RWPE1 (cell line): Measurements from ENCODE around the gene TMEM223.
"Not testable (repeated sequence)": the region's sequence is repeated elsewhere in the genome, so short reads cannot be mapped to it uniquely, and the experiment has no call there.

ENCODE experiments used
- CTCF ChIA-PET: fragments of 350-600 bp; sonication (Branson Sonifier 250); formaldehyde crosslinking; extraction: SDS; loops from one replicate; lab custom pipeline; 2021; lab: Yijun Ruan, JAX
- POLR2A ChIA-PET: fragments of 400-600 bp; formaldehyde crosslinking; extraction: SDS; loops from one replicate; lab custom pipeline; 2020; ENCODE audit warnings: antibody characterized with exemption; ENCODE audit not compliant: low non-redundant PET; lab: Yijun Ruan, JAX
- DNase-seq: peaks from one replicate; pipeline ENCODE4 v3.0.0; 2012; ENCODE audit warnings: low spot score
- H3K27ac ChIP-seq: fragments of 450-650 bp; 2 replicates; pipeline ENCODE4 v1.5.1; 2017
- TF ChIP-seq, protein P1 (sequence below): fragments of 450-650 bp; conservative IDR thresholded peaks from 2 replicates; pipeline ENCODE4 v1.5.1; 2017; ENCODE audit warnings: low read depth, mild to moderate bottlenecking

TMEM223 gene

GRCh38 chr11:62831520-62832335, 39.9 kb upstream of the TMEM223 start, which contains the start of gene STX5:
STX5 (minus strand) TSS chr11:62832051; CDS start chr11:62831243, 808 bp downstream.
- peak within 1 kb of the TSS; percentile 86 for H3K27ac ChIP-seq
- DNase-seq, result peak; percentile 99
- TF ChIP-seq, protein P1, sequence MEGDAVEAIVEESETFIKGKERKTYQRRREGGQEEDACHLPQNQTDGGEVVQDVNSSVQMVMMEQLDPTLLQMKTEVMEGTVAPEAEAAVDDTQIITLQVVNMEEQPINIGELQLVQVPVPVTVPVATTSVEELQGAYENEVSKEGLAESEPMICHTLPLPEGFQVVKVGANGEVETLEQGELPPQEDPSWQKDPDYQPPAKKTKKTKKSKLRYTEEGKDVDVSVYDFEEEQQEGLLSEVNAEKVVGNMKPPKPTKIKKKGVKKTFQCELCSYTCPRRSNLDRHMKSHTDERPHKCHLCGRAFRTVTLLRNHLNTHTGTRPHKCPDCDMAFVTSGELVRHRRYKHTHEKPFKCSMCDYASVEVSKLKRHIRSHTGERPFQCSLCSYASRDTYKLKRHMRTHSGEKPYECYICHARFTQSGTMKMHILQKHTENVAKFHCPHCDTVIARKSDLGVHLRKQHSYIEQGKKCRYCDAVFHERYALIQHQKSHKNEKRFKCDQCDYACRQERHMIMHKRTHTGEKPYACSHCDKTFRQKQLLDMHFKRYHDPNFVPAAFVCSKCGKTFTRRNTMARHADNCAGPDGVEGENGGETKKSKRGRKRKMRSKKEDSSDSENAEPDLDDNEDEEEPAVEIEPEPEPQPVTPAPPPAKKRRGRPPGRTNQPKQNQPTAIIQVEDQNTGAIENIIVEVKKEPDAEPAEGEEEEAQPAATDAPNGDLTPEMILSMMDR, result no peak
- ChIA-PET CTCF (interaction anchor here (0.6 to 1.9 kb wide), 2 partner anchors 45 to 74 kb away, joined by 4 to 8 read pairs; partner anchors contain the start of gene TMEM179B), POLR2A (interaction anchor here (0.6 kb wide), 3 partner anchors 34 to 1025 kb away, joined by 3 to 6 read pairs (median 5); no protein-coding TSS in a partner anchor)

DNA sequence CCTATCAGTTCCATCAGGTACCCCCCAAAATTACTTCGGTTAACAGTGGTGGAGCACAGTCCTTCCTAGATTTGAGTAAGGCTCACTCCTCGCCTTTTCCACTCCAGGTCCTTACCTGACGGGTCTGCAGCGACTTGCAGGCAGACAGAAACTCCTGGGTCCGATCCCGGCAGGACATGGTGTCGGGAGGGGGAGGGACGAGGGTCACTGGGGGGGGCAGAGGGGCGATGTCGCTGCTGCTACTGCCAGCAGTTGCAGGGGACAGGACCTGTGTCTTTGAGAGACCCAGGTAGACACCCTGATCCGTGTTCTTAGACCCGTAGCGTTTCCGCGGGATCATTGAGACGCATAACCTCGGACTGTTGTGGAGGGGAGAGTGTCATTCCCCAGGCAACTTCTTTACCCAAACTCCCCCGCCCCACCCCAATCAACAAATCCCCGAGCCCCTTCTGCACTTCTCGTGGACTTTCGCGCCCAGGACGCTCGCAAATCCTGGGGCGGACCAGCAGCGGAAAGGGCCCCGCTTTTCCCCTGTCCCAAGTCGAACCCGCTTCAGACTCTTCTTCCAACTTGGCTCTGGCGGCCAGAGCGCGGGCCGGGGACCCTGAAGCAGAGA, 39.2 kb upstream of the TMEM223 start:
- ChIA-PET CTCF (no interaction called here), POLR2A (interaction anchor here (0.6 kb wide), 1 partner anchor 43 kb away, joined by 6 read pairs; no protein-coding TSS in a partner anchor)
- TF ChIP-seq, protein P1, result no peak
- DNase-seq, result no peak
- peak overlapping the region; percentile 86 for H3K27ac ChIP-seq

- POLR2A ChIA-PET, DNase-seq, CTCF ChIA-PET: not testable (repeated sequence)
- H3K27ac ChIP-seq, result peak overlapping the region; percentile 18; the same call in 1 of the 2 replicates
Measured at GRCh38 chr11:62828130-62828529, 36.3 kb upstream of the TMEM223 start.

DNA sequence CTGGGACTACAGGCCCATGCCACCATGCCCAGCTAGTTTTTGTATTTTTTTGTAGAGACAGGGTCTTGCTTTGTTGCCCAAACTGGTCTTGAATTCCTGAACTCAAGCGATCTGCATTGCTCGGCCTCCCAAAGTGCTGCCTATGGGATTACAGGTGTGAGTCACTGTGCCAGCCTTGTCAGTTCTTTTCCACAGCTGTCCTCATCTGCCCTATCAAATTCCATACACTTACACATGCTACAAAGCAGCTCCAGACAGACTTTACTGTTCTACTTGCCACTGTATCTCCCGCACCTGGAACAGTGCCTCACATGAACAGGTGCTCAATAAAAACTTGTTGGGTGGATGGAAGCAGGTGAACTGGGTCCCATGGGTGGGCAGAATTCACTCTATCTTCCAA, 31.9 kb upstream of the TMEM223 start:
- ChIA-PET CTCF (interaction anchor here (0.7 kb wide), 2 partner anchors 36 to 40 kb away, joined by 3 to 4 read pairs; partner anchors contain the start of gene TMEM179B), POLR2A (interaction anchor here (0.6 kb wide), 1 partner anchor 34 kb away, joined by 3 read pairs; no protein-coding TSS in a partner anchor)
- TF ChIP-seq, protein P1, result no peak
- no peak for DNase-seq
- H3K27ac ChIP-seq, result no peak overlapping the region

DNA sequence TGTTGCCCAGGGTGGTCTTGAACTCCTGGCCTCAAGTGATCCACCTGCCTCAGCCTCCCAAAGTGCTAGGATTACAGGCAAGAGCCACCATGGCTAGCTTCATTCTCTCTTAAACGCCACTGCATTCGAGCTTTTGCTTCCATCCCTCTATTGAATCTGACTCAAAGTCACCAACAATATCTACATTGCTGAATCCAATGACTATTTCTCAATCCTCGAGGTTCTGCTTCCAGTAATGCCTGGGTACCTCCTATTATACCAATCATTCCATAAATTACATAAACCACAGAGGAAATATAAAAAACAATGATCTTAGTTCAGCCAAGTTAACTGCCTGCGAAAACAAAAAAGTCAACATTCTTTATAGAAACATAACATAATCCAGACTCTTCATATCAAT, 25.3 kb upstream of the TMEM223 start:
- ChIA-PET POLR2A (no interaction called here), CTCF (interaction anchor here (0.6 kb wide), 1 partner anchor 10 kb away, joined by 3 read pairs; no protein-coding TSS in a partner anchor)
- no peak overlapping the region for H3K27ac ChIP-seq
- TF ChIP-seq, protein P1, result no peak
- DNase-seq, result no peak

DNA sequence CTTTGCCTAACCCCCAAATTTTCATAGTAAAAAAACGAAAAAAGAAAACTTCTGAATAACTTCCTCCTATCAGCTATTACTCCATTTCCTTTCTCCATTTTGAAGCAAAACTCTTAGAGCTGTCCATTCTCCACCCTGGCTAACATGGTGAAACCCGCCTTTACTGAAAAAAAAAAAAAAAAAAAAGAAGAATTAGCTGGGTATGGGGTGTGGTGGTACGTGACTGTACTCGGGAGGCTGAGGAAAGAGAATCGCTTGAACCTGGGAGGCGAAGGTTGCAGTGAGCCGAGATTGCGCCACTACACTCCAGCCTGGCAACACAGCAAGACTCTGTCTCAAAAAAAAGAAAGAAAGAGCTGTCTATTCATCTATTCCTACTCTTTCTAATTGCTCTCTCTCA, 24.8 kb upstream of the TMEM223 start:
- POLR2A ChIA-PET, result no interaction called here
- CTCF ChIA-PET, result interaction anchor here (0.6 to 0.7 kb wide), 3 partner anchors 10 to 86 kb away, joined by 3 to 4 read pairs (median 3); no protein-coding TSS in a partner anchor
- no peak for DNase-seq
- H3K27ac ChIP-seq, result no peak overlapping the region
- TF ChIP-seq, protein P1, result no peak
